Measurements from ENCODE around the gene TSPEAR.
"Not testable (repeated sequence)": the region's sequence is repeated elsewhere in the genome, so short reads cannot be mapped to it uniquely, and the experiment has no call there.

TSPEAR gene

GRCh38 chr21:44496564-44497550, 214.5 kb downstream of the TSPEAR start:
- FAIRE-seq: no peak

GRCh38 chr21:44495611-44496563, 215.5 kb downstream of the TSPEAR start:
- no peak for FAIRE-seq

DNA sequence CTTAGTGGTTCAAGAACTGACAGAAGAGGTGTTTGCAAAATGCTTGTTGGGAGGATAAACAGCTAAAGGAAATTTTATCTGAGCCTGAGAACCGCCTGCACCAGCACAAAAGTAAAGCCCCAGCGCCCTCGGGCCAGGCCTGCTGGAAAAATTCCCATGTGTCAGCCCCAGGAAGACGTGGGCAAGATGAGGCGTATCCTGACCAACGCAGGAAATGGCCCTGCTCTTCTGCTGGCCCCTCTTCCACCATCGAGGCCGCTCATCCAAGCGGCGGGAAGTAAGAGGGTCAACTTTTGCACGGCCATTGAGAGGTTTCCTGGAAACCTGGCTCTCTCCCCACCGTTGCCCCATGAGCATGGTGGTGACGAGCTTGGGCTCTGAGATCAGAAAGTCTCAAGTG, 216.4 kb downstream of the TSPEAR start:
- FAIRE-seq: no peak

DNA sequence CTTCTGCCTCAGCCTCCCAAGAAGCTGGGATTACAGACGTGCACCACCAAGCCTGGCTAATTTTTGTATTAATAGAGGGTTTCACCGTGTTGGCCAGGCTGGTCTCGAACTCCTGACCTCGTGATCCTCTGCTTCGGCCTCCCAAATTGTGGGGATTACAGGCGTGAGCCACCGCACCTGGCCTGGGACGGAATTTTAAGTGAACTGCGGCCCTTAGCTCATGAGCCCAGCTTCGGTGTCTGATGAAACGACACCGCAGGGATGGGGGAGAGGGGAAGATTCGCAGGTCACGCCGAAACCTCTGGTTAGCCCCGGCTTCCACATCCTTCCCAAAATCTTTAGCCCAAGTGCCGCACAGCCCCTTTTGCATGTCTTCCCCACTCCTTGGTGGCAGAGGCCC, 217.0 kb downstream of the TSPEAR start:
- FAIRE-seq: no peak

DNA sequence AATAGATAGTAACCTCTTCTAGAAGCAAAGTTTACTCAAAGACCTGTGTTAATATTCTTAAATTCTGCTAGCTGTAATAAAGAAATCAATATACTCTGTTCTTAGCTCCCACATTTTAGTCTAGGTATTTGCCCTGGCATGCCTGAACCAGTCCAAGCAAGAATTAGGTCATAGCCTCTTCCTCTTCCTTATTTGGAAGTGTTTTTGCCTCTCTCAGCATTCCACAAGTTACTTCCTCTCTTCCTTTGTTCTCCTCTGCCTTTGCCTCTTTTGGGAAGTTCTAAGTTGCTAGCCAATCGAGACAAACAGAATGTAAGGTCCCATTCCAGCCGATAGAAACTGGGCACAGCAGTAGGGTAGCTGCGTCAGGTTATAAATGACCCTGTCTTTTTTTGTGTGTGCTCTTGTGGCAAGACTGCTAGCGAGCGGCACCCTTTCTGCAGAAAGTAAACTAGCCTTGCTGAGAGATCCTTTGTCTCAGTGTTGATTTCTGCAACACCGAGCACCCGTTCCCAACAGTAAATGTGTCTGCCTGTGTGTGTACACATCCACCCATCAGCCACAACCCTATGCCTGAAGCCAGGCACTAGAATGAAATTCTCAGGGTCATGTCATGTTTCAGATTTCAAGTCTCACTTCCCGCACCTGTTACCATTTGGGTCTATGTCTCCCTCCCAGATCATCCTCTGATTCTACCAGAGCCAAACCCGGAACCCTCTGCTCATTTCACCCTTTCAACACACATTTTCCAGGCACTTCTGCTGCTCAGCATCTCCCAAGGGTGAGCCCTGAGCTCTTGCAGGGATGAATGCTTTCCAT, 218.6 kb downstream of the TSPEAR start:
- no peak for FAIRE-seq

GRCh38 chr21:44490816-44491215, 220.6 kb downstream of the TSPEAR start:
- FAIRE-seq: no peak

- FAIRE-seq: no peak
Measured at GRCh38 chr21:44490405-44490804, 221.0 kb downstream of the TSPEAR start.

DNA sequence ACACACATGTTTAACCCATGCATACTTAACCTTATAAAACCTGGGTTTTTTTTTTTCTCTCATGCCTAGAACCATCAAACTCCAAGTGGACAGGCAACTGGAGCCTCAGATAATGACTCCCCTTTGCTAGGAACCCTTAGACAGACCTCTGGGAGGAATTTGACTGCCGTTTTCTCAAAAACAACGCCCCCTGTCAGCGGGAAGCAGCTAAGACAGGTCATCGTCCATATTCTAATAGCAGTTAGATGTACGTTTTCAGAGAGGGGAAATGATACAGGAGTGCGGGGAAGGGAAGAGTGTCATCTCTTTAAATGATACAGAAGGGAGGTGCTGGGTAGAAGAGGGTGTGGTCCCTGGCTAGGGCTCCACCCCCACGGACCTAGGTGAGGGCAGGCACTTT, 221.4 kb downstream of the TSPEAR start:
- no peak for FAIRE-seq

DNA sequence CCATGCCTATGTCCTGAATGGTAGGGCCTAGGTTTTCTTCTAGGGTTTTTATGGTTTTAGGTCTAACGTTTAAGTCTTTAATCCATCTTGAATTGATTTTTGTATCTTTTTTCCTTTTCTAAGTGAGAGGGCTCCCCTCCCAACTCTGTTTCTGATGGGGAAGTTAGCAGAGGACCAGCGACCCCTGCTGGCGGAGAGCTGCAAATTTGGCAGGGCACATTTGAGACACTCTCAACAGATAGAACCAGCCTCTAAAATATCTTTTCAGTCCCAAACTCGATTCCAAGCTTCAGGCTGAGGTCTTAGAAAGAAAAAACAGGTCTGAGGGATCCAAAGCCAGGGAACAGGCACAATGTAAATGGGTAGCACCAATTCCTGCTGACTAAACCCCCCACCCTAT, 223.5 kb downstream of the TSPEAR start:
- no peak for FAIRE-seq

- no peak for FAIRE-seq
Measured at GRCh38 chr21:44486302-44486701, 225.1 kb downstream of the TSPEAR start.

- FAIRE-seq: no peak
Measured at GRCh38 chr21:44485796-44486195, 225.6 kb downstream of the TSPEAR start.

DNA sequence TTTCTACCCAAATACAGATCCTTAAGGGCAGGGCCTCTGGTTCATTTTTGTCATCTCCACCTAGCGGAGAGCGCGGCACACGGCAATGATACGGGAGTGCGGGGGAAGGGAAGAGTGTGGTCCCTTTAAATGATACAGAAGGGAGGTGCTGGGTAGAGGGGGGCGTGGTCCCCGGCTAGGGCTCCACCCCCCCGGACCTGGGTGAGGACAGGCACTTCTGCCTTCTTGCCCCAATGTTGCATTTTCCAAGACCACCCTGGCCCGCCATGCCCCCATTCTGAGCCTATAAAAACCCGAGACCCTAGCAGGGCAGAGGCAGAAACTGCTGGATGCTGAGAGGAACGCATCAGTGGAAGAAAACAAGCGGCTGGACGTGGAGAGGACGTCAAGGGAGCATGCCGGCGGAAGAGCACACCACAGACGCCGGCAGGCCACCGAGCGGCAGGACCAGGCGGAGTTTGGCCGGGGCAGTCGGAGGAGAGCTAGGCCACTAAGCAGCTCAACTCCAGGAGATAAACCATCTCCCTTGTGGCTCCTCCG, 226.0 kb downstream of the TSPEAR start:
- peak; percentile 81 for FAIRE-seq

DNA sequence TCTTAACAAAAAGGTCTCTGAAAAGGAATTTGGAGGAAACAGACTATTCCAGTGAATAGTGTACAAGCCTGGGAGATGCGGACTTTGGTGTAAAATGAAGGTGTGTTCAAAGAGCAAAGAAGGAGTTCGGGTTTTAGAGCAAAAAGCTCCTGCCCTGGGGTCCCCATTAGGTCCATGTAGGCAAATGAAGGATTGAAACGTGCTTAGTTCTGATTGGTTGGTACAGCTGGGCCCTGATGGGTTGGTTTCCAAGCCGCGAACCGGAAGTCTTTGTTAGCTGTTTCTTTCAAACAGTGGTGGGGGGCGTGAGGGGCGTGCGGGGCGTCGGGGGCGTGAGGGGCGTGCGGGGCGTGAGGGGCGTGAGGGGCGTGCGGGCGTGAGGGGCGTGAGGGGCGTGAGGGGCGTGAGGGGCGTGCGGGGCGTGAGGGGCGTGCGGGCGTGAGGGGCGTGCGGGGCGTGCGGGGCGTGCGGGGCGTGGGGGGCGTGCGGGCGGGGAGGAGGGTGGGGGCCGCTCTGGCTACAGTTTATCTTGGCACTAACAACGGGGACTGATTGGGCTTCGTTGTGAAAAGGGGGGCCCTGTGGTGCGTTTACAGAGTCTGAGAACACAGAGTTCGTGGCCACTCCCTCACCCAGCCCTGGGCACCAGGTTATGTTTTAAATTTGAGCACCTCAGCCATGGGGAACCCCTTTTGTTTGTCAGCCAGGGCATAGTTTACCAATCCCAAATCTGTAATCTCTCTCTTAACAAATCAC, 226.7 kb downstream of the TSPEAR start:
- FAIRE-seq: no peak

DNA sequence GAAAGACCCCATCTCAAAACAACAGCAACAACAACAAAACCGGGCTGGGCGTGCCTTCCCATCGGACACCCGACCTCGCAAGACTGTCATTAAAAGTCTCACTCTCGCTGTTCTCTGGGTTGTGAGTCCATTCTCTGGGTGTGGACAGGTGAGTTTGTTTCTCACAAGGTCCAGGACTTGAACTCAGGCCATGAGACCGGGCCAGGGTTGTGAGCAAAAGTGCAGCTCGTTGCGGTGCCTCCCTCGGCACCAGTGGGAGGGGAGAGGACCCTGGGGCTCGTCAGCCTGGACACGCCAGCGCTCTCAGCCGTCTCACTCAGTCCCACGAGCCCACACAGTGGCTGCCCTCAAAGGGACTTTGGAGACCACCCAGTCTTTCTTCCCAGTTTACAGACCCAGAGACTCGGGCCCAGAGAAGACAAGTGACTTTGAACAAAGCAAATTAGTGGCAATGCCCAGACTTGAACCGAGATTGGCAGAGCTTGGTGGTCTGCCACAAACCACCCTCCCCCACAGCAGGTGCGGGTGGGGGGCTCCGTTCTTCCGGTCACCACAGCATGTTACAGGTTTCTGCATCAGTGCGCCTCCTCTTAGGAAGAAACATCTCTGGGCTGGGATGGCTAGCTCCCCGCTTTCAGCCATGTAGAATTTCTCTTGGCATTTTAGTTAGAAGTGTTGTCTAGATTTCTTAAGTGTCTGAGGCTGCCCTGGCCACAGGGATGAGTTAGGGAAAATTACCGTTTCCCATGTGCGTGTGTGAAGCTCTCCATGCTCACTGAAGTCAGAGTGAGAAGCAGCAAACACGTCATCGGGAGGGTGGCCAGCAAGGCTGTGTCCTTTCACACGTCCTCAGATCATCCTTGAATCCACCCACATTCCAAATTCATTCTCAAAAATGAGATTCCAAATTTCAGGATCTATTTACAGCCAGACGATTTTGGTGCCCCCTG, 227.8 kb downstream of the TSPEAR start:
- FAIRE-seq: no peak

DNA sequence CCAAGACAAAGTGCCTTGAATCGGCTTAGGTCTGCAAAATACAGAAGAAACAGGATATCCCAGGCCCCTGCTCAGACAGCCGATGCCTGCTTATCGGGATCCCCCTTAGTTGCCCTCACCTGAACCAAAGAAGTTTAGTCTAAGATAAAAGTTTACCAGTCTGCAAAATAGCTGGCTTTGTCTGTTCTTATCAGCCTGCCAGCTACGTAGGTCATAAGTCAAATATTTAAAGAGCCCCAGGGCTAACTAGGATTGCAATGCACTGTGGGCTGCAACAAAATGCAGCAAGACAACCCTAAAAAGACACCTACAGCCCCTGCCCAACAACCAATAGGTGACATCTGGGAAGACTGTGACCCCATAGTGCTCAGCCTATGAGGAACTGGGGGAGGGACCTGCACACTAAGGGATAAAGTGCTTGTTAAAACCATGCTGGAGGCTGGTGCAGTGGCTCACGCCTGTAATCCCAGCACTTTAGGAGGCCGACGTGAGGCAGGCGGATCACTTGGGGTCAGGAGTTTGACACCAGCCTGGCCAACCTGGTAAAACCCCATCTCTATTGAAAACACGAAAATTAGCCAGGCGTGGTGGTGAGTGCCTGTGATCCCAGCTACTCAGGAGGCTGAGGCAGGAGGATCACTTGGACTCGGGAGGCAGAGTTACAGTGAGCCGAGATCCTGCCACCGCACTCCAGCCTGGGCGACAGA, 228.6 kb downstream of the TSPEAR start:
- FAIRE-seq: no peak

DNA sequence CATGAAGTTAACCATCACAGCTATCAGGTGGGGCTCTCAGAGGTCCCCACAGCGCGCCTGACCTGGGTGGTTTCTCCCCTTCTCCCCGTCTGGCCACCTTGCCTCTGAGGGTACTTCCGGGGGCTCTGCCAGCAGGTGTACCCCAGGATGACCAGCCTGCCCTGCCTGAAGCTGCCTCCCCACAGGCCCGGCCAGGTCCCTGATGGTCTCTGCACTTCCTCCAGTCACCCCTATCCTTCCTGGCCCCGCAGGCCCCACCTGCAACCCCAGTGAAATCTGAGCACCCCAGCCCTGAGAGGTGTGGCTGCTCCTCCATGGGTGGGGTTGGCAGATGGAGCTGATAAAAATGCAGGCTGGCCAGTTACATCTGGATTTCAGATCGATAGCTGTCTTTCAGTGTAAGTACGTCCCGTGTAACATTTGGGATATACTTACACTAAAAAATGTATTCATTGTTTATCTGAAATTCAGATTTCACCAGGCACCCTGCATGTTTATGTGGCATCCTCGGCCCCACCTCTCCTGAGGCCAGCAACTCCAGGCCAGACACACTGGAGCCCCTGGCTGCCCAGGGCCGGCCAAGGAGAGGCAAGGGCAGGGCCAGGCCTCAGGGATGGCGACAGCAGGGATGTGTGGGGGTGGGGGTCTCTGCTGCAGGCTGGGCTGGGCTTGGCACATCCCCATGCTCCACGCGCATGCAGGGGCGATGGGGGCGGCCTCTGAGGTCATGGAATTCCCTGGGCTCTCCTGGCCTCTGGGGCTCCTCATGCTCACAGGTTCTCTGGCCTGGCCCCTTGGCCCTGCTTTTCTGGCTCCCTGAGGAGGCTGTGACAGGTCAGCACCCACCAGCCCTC, 230.9 kb downstream of the TSPEAR start:
- FAIRE-seq: no peak

DNA sequence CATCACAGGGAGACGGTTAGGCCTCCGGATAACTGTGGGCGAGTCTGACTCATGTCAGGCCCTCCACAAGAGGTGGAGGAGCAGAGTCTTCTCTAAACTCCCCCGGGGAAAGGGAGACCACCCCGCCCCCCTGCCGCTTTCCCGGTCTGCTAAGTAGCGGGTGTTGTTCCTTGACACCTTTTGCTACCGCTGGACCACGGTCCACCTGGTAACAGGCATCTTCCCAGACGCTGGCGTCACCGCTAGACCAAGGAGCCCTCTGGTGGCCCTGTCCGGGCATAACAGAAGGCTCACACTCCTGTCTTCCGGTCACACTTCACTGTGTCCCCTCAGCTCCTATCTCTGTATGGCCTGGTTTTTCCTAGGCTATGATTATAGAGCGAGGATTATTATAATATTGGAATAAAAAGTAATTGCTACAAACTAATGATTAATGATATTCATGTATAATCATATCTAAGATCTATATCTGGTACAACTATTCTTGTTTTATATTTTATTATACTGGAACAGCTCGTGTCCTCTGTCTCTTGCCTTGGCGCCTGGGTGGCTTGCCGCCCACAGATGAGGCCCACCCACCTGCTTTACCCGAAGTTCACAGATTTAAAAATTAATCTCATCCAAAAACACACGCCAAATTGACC, 231.7 kb downstream of the TSPEAR start:
- not testable (repeated sequence) for FAIRE-seq

DNA sequence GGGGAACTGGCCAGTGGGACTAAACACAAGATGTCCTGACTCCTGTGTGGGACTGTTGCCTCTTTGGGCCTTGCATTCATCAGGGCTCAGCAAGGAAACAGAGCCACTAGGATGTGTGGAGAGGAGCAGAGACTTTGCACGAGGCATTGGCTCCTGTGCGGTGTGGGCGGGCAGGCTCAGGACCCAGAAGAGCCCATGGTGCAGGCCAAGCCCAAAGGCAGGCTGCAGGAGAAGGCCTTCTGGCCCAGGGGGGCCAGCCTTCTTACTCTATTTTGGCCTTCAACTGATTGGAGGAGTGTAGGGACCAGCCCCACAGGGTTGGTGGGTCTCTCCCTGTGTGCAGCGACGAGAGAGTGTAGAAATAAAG, 232.6 kb downstream of the TSPEAR start:
- no peak for FAIRE-seq

Measured in TTC549 (cell line).